Upper lobe of right lung (tissue), 1 donor: Measurements from ENCODE around the gene MAEL. TPM values are rescaled to one million over a fixed set of nuclear protein-coding genes. Genes with fewer than 3 reads are reported as not detected.

Source experiments
- ATAC-seq: fragments of 200-7000 bp; cut with Tn5 transposase; one replicate; pipeline ENCODE4 v1.9.1; 2020; ENCODE audit warnings: mild to moderate bottlenecking, moderate library complexity
- DNase-seq: peaks from one replicate; pipeline ENCODE4 v3.0.0-alpha.2; 2020
- H3K27ac ChIP-seq: fragments of 200-600 bp; one replicate; pipeline ENCODE4 v1.8.0; 2022
- H3K27me3 ChIP-seq: fragments of 200-600 bp; one replicate; pipeline ENCODE4 v1.8.0; 2022; ENCODE audit warnings: mild to moderate bottlenecking
- H3K36me3 ChIP-seq: fragments of 200-600 bp; one replicate; pipeline ENCODE4 v1.8.0; 2022
- H3K4me1 ChIP-seq: fragments of 200-600 bp; one replicate; pipeline ENCODE4 v1.8.0; 2022
- H3K4me3 ChIP-seq: fragments of 200-600 bp; one replicate; pipeline ENCODE4 v1.8.0; 2022; ENCODE audit warnings: mild to moderate bottlenecking
- H3K9me3 ChIP-seq: fragments of 200-600 bp; one replicate; pipeline ENCODE4 v1.8.0; 2022
- CTCF ChIP-seq: fragments of 200-600 bp; IDR thresholded peaks from one replicate; pipeline ENCODE4 v1.8.0; 2022; ENCODE audit warnings: antibody characterized with exemption
- intact Hi-C: fragments of 100-400 bp; cut with DNase I; formaldehyde crosslinking; loops from one replicate; pipeline ENCODE4 v1.11.0; 2022
- total RNA-seq: library from RNA; stranded (reverse); fragmentation: NEBNext Ultra II Directional; extraction: Animal tissue kit (Norgen Biotek cat#: 25700); gene quantifications from one replicate; pipeline ENCODE4 v1.2.1, GENCODE V29; 2021
- donor health status: DM: no; HTN: yes; CAD: no; lungs with severe emphysema.

Gene MAEL
- total RNA-seq, 1 donor from 2014 or later = not detected

- H3K27me3 ChIP-seq = peaks cover 15% of the 10 kb centered on the region
- intact Hi-C loops = no loop called here
- H3K36me3 ChIP-seq = no peaks in the 10 kb centered on the region
- TF ChIP-seq CTCF = no peak
- no peak for ATAC-seq
- no peak overlapping the region for H3K4me3 ChIP-seq
- no peaks in the 10 kb centered on the region for H3K9me3 ChIP-seq
- peaks cover 5% of the 10 kb centered on the region for H3K4me1 ChIP-seq
- no peak for DNase-seq
- H3K27ac ChIP-seq = no peak overlapping the region
Measured at GRCh38 chr1:166950156-166950555, 38.9 kb upstream of the MAEL start.

GRCh38 chr1:166951050-166951449, 38.0 kb upstream of the MAEL start:
- H3K4me1 ChIP-seq = peaks cover 5% of the 10 kb centered on the region
- H3K36me3 ChIP-seq = no peaks in the 10 kb centered on the region
- intact Hi-C loops = no loop called here
- no peak overlapping the region for H3K27ac ChIP-seq
- no peaks in the 10 kb centered on the region for H3K9me3 ChIP-seq
- no peak overlapping the region for H3K4me3 ChIP-seq
- DNase-seq = no peak
- TF ChIP-seq CTCF = no peak
- H3K27me3 ChIP-seq = peaks cover 13% of the 10 kb centered on the region
- no peak for ATAC-seq

GRCh38 chr1:166952002-166952746, 36.9 kb upstream of the MAEL start:
- H3K4me3 ChIP-seq = no peak overlapping the region
- intact Hi-C loops = no loop called here
- no peak for TF ChIP-seq CTCF
- H3K27me3 ChIP-seq = peaks cover 5% of the 10 kb centered on the region
- no peak for ATAC-seq
- H3K9me3 ChIP-seq = no peaks in the 10 kb centered on the region
- no peak overlapping the region for H3K27ac ChIP-seq
- H3K36me3 ChIP-seq = no peaks in the 10 kb centered on the region
- H3K4me1 ChIP-seq = peaks cover 5% of the 10 kb centered on the region
- no peak for DNase-seq

GRCh38 chr1:166953491-166953890, 35.6 kb upstream of the MAEL start:
- H3K36me3 ChIP-seq = no peaks in the 10 kb centered on the region
- H3K4me1 ChIP-seq = no peaks in the 10 kb centered on the region
- no peaks in the 10 kb centered on the region for H3K27me3 ChIP-seq
- no peak for ATAC-seq
- DNase-seq = no peak
- H3K27ac ChIP-seq = no peak overlapping the region
- no peaks in the 10 kb centered on the region for H3K9me3 ChIP-seq
- H3K4me3 ChIP-seq = no peak overlapping the region
- no peak for TF ChIP-seq CTCF
- intact Hi-C loops = no loop called here

- Histone ChIP-seq H3K9me3 (no peaks in the 10 kb centered on the region), H3K27ac (no peak overlapping the region), H3K4me1 (no peaks in the 10 kb centered on the region), H3K27me3 (peaks cover 5% of the 10 kb centered on the region), H3K36me3 (no peaks in the 10 kb centered on the region), H3K4me3 (no peak overlapping the region)
- no peak for DNase-seq
- no peak for TF ChIP-seq CTCF
- ATAC-seq = no peak
- intact Hi-C loops = no loop called here
Measured at GRCh38 chr1:166956057-166956850, 32.8 kb upstream of the MAEL start.
